Psoas muscle (tissue), 8 donors: ENCODE data around the gene EGFL6. TPM values are rescaled to one million over a fixed set of nuclear protein-coding genes. Genes with fewer than 3 reads are reported as not detected.

Source experiments
- ATAC-seq, 4 donors: fragments of 200-7000 bp; cut with Tn5 transposase; one replicate each; pipeline ENCODE4 v1.9.1; 2020; ENCODE audit warnings: moderate library complexity in 3 of 4, mild to moderate bottlenecking in 2 of 4
- DNase-seq, 2 donors: peaks; one replicate each; pipeline ENCODE4 v3.0.0-alpha.2; 2020
- H3K27ac ChIP-seq: fragments of 200-600 bp; one replicate; pipeline ENCODE4 v1.8.0; 2022
- H3K27me3 ChIP-seq, 3 donors: fragments of 200-600 bp in 1 of 3; one replicate each; pipeline versions ENCODE4 v1.6.1 to v1.8.0; 2013 to 2022; ENCODE audit warnings: low read length in 2 of 3, mild to moderate bottlenecking in 2 of 3, moderate library complexity in 1 of 3; ENCODE audit not compliant: insufficient read depth in 3 of 3
- H3K36me3 ChIP-seq, 2 donors: fragments of 200-600 bp in 1 of 2; one replicate each; pipeline versions ENCODE4 v1.6.1 to v1.8.0; 2013 to 2022; ENCODE audit warnings: low read depth in 1 of 2, mild to moderate bottlenecking in 1 of 2, moderate library complexity in 1 of 2; ENCODE audit not compliant: insufficient read depth in 1 of 2
- H3K4me1 ChIP-seq: fragments of 200-600 bp; one replicate; pipeline ENCODE4 v1.8.0; 2022
- H3K4me3 ChIP-seq: fragments of 200-600 bp; one replicate; pipeline ENCODE4 v1.8.0; 2022; ENCODE audit warnings: mild to moderate bottlenecking
- H3K9me3 ChIP-seq: fragments of 200-600 bp; one replicate; pipeline ENCODE4 v1.8.0; 2022
- WGBS, 3 donors: extraction: QIAGEN DNeasy Blood & Tissue Kit; methylation state at CpG; one replicate each; pipeline versions ENCODE4 v1.1.6 to v1.1.7; 2013; 5-methylcytosine and 5-hydroxymethylcytosine counted together
- intact Hi-C, 2 donors: fragments of 100-400 bp; cut with DNase I; formaldehyde crosslinking; loops; one replicate each; pipeline versions ENCODE4 v1.11.0 to v1.14.2; 2022
- polyA plus RNA-seq, 3 donors: library from polyadenylated mRNA; stranded (reverse); fragments of 200-250 nt; gene quantifications; one replicate each; pipeline ENCODE4 v1.2.3, GENCODE V29; 2013
- total RNA-seq, 4 donors: library from RNA; stranded (reverse); fragmentation: NEBNext Ultra II Directional in 2 of 4; extraction: Animal tissue kit (Norgen Biotek cat#: 25700) in 2 of 4; gene quantifications; one replicate each; pipeline versions ENCODE4 v1.2.1 to v1.2.4, GENCODE V29; 2021 to 2023
- TF ChIP-seq, protein P1 (sequence below): fragments of 200-600 bp; IDR thresholded peaks from one replicate; pipeline ENCODE4 v1.8.0; 2022; ENCODE audit warnings: antibody characterized with exemption
- donor health status: healthy with polysubstance abuse.
- donor health status: DM: no; HTN: no; CAD: no; lungs with moderate emphysema.
- donor health status: Bipolar disorder and iron deficiency.
- donor health status: healthy.
- donor health status: DM: yes; HTN: yes; CAD: no.
- donor health status: DM: no; HTN: no; CAD: no.
- donor health status: DM: no; HTN: no; CAD: no.
- donor health status: DM: yes; HTN: yes; CAD: no.

Gene EGFL6
- total and polyA plus RNA-seq, 7 donors = 0.17 TPM; not detected in 6

DNA sequence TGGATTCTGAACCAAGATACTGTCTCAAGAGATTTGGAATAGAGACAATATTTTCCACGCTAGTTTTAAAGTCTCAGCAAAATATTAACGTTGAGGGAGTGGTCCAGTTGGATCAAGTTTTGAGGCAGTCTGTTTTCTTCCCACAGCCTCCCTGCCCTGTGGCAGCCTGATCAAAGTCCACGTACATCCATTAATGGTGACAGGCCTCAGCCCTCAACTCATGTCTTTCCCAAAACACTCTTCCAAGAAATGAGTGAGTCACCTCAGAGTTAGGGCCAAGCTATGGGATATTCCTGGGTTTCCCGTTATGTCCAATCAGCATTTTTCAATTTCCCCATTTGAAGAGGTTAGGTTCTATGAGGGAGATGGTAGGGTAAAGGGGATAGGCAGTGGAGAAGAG, 28.5 kb downstream of the EGFL6 start:
- 48 to 54% (median 50%) methylated on average over 4 of the region's 4 CpGs for WGBS, 3 donors
- Histone ChIP-seq H3K36me3 (no peaks in the 10 kb centered on the region), H3K27me3 (peaks cover 0 to 20% (median 0%) of the 10 kb centered on the region in 3 donors), H3K4me1 (no peaks in the 10 kb centered on the region), H3K9me3 (no peaks in the 10 kb centered on the region), H3K27ac (no peak overlapping the region), H3K4me3 (no peak overlapping the region)
- DNase-seq (no peak), ATAC-seq (no peak)
- TF ChIP-seq, protein P1, sequence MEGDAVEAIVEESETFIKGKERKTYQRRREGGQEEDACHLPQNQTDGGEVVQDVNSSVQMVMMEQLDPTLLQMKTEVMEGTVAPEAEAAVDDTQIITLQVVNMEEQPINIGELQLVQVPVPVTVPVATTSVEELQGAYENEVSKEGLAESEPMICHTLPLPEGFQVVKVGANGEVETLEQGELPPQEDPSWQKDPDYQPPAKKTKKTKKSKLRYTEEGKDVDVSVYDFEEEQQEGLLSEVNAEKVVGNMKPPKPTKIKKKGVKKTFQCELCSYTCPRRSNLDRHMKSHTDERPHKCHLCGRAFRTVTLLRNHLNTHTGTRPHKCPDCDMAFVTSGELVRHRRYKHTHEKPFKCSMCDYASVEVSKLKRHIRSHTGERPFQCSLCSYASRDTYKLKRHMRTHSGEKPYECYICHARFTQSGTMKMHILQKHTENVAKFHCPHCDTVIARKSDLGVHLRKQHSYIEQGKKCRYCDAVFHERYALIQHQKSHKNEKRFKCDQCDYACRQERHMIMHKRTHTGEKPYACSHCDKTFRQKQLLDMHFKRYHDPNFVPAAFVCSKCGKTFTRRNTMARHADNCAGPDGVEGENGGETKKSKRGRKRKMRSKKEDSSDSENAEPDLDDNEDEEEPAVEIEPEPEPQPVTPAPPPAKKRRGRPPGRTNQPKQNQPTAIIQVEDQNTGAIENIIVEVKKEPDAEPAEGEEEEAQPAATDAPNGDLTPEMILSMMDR = no peak
- intact Hi-C loops = no loop called here

DNA sequence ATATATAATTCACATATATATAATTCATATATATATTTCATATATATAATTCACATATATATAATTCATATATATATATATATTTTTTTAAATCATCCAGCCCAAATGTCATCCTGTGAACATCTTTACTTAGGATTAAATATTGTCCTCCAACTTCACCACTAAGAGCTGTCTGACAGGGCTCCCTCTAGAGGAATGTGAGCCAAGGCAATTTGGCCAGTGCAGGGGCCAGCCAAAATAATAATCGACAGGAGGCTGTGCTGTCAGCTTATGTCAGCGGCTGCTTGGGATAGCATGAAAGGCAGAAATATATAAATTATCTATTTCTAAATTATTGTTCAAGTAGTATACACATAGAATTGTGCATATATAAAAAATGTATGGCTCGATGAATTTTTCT, 29.5 kb downstream of the EGFL6 start:
- 63 to 69% (median 68%) methylated on average over 3 of the region's 3 CpGs for WGBS, 3 donors
- H3K36me3 ChIP-seq = no peaks in the 10 kb centered on the region
- TF ChIP-seq, protein P1 = no peak
- no peaks in the 10 kb centered on the region for H3K9me3 ChIP-seq
- H3K4me1 ChIP-seq = no peaks in the 10 kb centered on the region
- peaks cover 0 to 19% (median 0%) of the 10 kb centered on the region in 3 donors for H3K27me3 ChIP-seq
- H3K4me3 ChIP-seq = no peak overlapping the region
- no peak overlapping the region for H3K27ac ChIP-seq
- ATAC-seq = no peak
- intact Hi-C loops = no loop called here
- no peak for DNase-seq

DNA sequence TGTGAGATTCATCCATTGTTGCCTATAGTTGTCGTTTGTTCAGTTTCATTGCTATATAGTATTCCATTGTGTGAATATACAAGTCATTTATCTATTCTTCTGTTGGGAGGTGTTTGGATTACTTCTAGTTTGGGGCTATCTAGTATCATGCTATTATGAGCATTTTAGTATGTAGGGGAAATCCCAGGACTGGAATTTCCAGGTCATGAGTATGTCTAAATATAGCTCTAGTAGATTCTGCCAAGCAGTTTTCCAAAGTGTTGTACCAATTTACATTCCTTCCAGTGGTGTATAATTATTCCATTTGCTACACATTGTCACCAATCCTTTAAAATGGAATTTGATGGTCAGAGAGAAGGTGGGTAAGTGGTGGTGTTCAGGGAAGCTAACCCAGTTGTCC, 30.1 kb downstream of the EGFL6 start:
- 84 to 92% (median 91%) methylated on average over 1 of the region's 1 CpG for WGBS, 3 donors
- intact Hi-C loops = no loop called here
- ATAC-seq = no peak
- Histone ChIP-seq H3K9me3 (no peaks in the 10 kb centered on the region), H3K4me1 (no peaks in the 10 kb centered on the region), H3K27ac (no peak overlapping the region), H3K27me3 (peaks cover 0 to 25% (median 0%) of the 10 kb centered on the region in 3 donors), H3K36me3 (no peaks in the 10 kb centered on the region), H3K4me3 (no peak overlapping the region)
- DNase-seq = no peak
- TF ChIP-seq, protein P1 = no peak

DNA sequence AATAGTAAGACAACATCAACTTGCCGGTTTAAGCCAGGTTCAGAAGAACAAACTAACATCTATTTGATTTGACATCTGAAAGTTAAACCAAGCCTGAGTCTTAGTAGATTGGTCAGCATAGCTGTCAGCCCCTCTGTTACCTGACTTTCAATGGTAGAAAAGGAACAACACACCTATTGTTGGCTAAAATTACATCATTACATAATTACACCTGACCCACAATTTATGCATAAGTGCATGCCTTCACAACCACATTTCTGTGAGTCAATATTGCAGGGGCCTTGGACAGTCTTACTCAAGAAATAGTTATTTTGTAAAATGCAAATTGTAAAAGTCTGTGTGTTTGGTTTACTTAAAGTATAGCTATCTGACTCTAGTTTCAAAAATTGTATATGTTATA, 36.2 kb downstream of the EGFL6 start:
- Histone ChIP-seq H3K27ac (no peak overlapping the region), H3K4me1 (no peaks in the 10 kb centered on the region), H3K36me3 (no peaks in the 10 kb centered on the region), H3K4me3 (no peak overlapping the region), H3K9me3 (no peaks in the 10 kb centered on the region), H3K27me3 (peaks cover 0 to 25% (median 0%) of the 10 kb centered on the region in 3 donors)
- DNase-seq (no peak), ATAC-seq (no peak)
- intact Hi-C loops = no loop called here
- TF ChIP-seq, protein P1 = no peak
- WGBS, 3 donors = 71 to 96% (median 89%) methylated on average over 1 of the region's 1 CpG

DNA sequence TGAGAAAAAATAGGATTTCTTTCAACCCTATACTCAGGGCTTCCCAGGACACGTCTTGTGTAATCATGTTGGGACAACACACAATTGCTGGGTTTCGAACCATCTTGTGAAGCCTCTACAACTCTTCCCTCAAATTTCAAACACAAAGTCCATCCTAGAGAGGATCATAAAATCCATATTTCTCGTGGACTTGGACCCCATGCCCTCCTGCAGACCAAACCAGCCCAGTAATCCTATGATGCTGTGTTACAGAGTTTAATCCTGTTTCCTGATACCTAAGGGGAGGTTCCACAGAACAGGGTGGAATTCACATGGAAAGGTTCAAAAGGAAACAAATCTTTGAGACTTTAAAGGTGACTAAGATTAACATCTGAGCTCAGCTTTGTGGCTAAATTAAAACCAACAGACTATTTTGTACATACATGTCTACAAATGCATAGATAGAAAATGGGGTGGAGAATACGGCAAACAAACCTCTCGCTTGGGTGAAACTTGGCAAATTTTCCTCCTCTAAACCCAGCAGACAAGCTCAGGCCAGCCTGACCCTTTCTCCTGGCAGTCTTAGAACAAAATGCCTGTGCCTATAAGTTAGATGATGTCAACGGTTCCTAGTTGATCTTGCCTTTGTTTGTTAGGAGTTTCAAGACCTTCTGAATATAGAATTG, 38.1 kb downstream of the EGFL6 start:
- WGBS, 3 donors = 59 to 90% (median 75%) methylated on average over 6 of the region's 6 CpGs
- H3K27me3 ChIP-seq = peaks cover 0 to 18% (median 0%) of the 10 kb centered on the region in 3 donors
- TF ChIP-seq, protein P1 = no peak
- no peaks in the 10 kb centered on the region for H3K36me3 ChIP-seq
- H3K27ac ChIP-seq = no peak overlapping the region
- DNase-seq (no peak), ATAC-seq (no peak)
- intact Hi-C loops = no loop called here
- no peaks in the 10 kb centered on the region for H3K9me3 ChIP-seq
- no peaks in the 10 kb centered on the region for H3K4me1 ChIP-seq
- H3K4me3 ChIP-seq = no peak overlapping the region
